HCT116 (cell line): ENCODE results near the gene EIF6. TPM values are rescaled to one million over a fixed set of nuclear protein-coding genes. Genes with fewer than 3 reads are reported as not detected.

ENCODE experiments used
- ATAC-seq: fragments of 200-7000 bp; cut with Tn5 transposase; 2 replicates; pipeline ENCODE4 v1.9.1; 2020; ENCODE audit warnings: mild to moderate bottlenecking, moderate library complexity
- BruUV-seq: library from RNA; stranded (reverse); fragments of 400-500 nt; replicated peaks from 2 replicates; lab custom pipeline; 2021; lab: Mats Ljungman, UMichigan
- CTCF ChIA-PET: fragments of 300-600 bp; sonication (Branson Sonifier 250); formaldehyde crosslinking; loops from one replicate; lab custom pipeline; 2021; ENCODE audit warnings: antibody characterized with exemption; lab: Charles Lee
- POLR2A ChIA-PET: fragments of 300-600, 350-600 bp; sonication (Branson Sonifier 250); formaldehyde crosslinking; loops from one replicate; lab custom pipeline; 2021; ENCODE audit warnings: antibody characterized with exemption; lab: Charles Lee
- RAD21 ChIA-PET, 2 experiments: fragments of 300-600 bp; sonication (Branson Sonifier 250); formaldehyde crosslinking; loops; one replicate each; lab custom pipeline; 2023; ENCODE audit warnings: low total read pairs in 2 of 2; ENCODE audit not compliant: uncharacterized antibody in 2 of 2, unreplicated experiment in 2 of 2, low non-redundant PET in 1 of 2; lab: Charles Lee
- DNase-seq: peaks from one replicate; pipeline ENCODE4 v3.0.0-alpha.2; 2010; ENCODE audit warnings: low read depth, low spot score
- H2AFZ ChIP-seq: fragments of 200-600 bp; shearing (Covaris generic), sonication (generic); 2 replicates; pipeline ENCODE4 v1.6.1; 2017; ENCODE audit warnings: low read depth, mixed run types, mixed read lengths, antibody characterized with exemption, low read length; ENCODE audit not compliant: poor library complexity, severe bottlenecking
- H3K27ac ChIP-seq: 2 replicates; pipeline ENCODE4 v1.5.1; 2012; ENCODE audit warnings: low read depth, low read length
- H3K27me3 ChIP-seq: fragments of 200-600 bp; sonication (generic); 2 replicates; pipeline ENCODE4 v1.6.1; 2016; ENCODE audit warnings: mixed run types, low read length, mixed read lengths; ENCODE audit not compliant: insufficient read depth
- H3K36me3 ChIP-seq, 2 experiments: fragments of 200-500 bp in 1 of 2; fragments of 200-600 bp in 1 of 2; sonication (Bioruptor generic) in 1 of 2; sonication (generic) in 1 of 2; 2 replicates each; pipeline versions ENCODE4 v1.5.1 to v1.6.1; 2014 to 2016; ENCODE audit warnings: low read length in 2 of 2, inconsistent platforms in 1 of 2, mixed read lengths in 1 of 2, mixed run types in 1 of 2; ENCODE audit not compliant: insufficient read depth in 2 of 2, control insufficient read depth in 1 of 2
- H3K4me1 ChIP-seq, 2 experiments: fragments of 200-600 bp in 1 of 2; sonication (generic) in 1 of 2; 2 replicates each; pipeline versions ENCODE4 v1.5.1 to v1.6.1; 2012 to 2017; ENCODE audit warnings: low read length in 2 of 2, inconsistent platforms in 1 of 2, mild to moderate bottlenecking in 1 of 2, mixed read lengths in 1 of 2, mixed run types in 1 of 2, moderate library complexity in 1 of 2; ENCODE audit not compliant: insufficient read depth in 2 of 2, control insufficient read depth in 1 of 2
- H3K4me2 ChIP-seq: fragments of 200-600 bp; sonication (generic); 2 replicates; pipeline ENCODE4 v1.6.1; 2017; ENCODE audit warnings: mixed run types, low read length, mixed read lengths
- H3K4me3 ChIP-seq, 2 experiments: fragments of 200-600 bp in 1 of 2; sonication (generic) in 1 of 2; replicated peaks in 1 of 2; 2 replicates each; pipeline ENCODE4 v1.5.1; 2011 to 2016; ENCODE audit warnings: low read length in 2 of 2, control low read depth in 1 of 2, low read depth in 1 of 2, mild to moderate bottlenecking in 1 of 2, mixed read lengths in 1 of 2, mixed run types in 1 of 2
- H3K79me2 ChIP-seq: fragments of 200-600 bp; sonication (generic); 2 replicates; pipeline ENCODE4 v1.6.1; 2017; ENCODE audit warnings: mild to moderate bottlenecking, mixed run types, low read length, moderate library complexity, mixed read lengths; ENCODE audit not compliant: insufficient read depth
- H3K9ac ChIP-seq: fragments of 200-600 bp; sonication (generic); 2 replicates; pipeline ENCODE4 v1.6.1; 2016; ENCODE audit warnings: low read length, mixed read lengths
- H3K9me2 ChIP-seq: fragments of 200-600 bp; sonication (generic), shearing (Covaris generic); 2 replicates; pipeline ENCODE4 v1.6.1; 2017; ENCODE audit warnings: mixed run types, mild to moderate bottlenecking, moderate library complexity; ENCODE audit not compliant: insufficient read depth
- H3K9me3 ChIP-seq, 2 experiments: fragments of 200-500 bp in 1 of 2; fragments of 200-600 bp in 1 of 2; sonication (Bioruptor generic) in 1 of 2; sonication (generic) in 1 of 2; 2 replicates each; pipeline ENCODE4 v1.6.1; 2014 to 2017; ENCODE audit warnings: low read length in 2 of 2, mixed read lengths in 2 of 2, inconsistent platforms in 1 of 2, low read depth in 1 of 2, mild to moderate bottlenecking in 1 of 2, mixed run types in 1 of 2, moderate library complexity in 1 of 2; ENCODE audit not compliant: control insufficient read depth in 1 of 2, insufficient read depth in 1 of 2
- H4K20me1 ChIP-seq: fragments of 200-600 bp; sonication (generic), shearing (Covaris generic); 2 replicates; pipeline ENCODE4 v1.6.1; 2017; ENCODE audit warnings: mixed run types, mild to moderate bottlenecking, moderate library complexity; ENCODE audit not compliant: insufficient read depth
- CEBPB ChIP-seq: IDR thresholded peaks from 2 replicates; pipeline ENCODE4 v1.6.1; 2012; ENCODE audit warnings: low read depth
- EGR1 ChIP-seq: IDR thresholded peaks from 2 replicates; pipeline ENCODE4 v1.6.1; 2012; ENCODE audit warnings: low read depth
- FOSL1 ChIP-seq: IDR thresholded peaks from 2 replicates; pipeline ENCODE4 v1.6.1; 2012; ENCODE audit warnings: low read depth
- RAD21 ChIP-seq: IDR thresholded peaks from 2 replicates; pipeline ENCODE4 v1.6.1; 2012; ENCODE audit warnings: low read depth, mild to moderate bottlenecking
- REST ChIP-seq: IDR thresholded peaks from 2 replicates; pipeline ENCODE4 v1.6.1; 2012; ENCODE audit warnings: low read depth
- SIN3A ChIP-seq: IDR thresholded peaks from 2 replicates; pipeline ENCODE4 v1.6.1; 2012; ENCODE audit warnings: low read depth
- SP1 ChIP-seq: IDR thresholded peaks from 2 replicates; pipeline ENCODE4 v1.6.1; 2012; ENCODE audit warnings: low read depth
- TCF7L2 ChIP-seq: IDR thresholded peaks from 2 replicates; pipeline ENCODE4 v1.7.0; 2011; ENCODE audit warnings: borderline replicate concordance, inconsistent platforms; ENCODE audit not compliant: insufficient read depth, insufficient read length; ENCODE audit errors: extremely low read depth
- YY1 ChIP-seq: IDR thresholded peaks from 2 replicates; pipeline ENCODE4 v1.6.1; 2011; ENCODE audit warnings: low read length, low read depth, moderate library complexity, mild to moderate bottlenecking; ENCODE audit not compliant: insufficient replicate concordance; ENCODE audit errors: extremely low read depth
- intact Hi-C: fragments of 100-400 bp; cut with micrococcal nuclease; formaldehyde crosslinking; loops from 2 replicates; pipeline ENCODE4 v1.10.0; 2022
- total RNA-seq: library from RNA; stranded (reverse); gene quantifications from one replicate; pipeline ENCODE4 v1.2.1, GENCODE V29; 2021; ENCODE audit not compliant: unreplicated experiment

EIF6 gene
- total RNA-seq, 1 experiment from 2014 or later = 209 TPM

- no peak for TF ChIP-seq YY1
- no peak for TF ChIP-seq SIN3A
- TF ChIP-seq REST = no peak
- no peak for TF ChIP-seq FOSL1
- TF ChIP-seq SP1 = no peak
- no peak for TF ChIP-seq CEBPB
- TF ChIP-seq TCF7L2 = no peak
- no peak for TF ChIP-seq RAD21
- no peak for TF ChIP-seq EGR1
- ATAC-seq (no peak), DNase-seq (no peak)
- Histone ChIP-seq H3K9me3 (no peaks in the 10 kb centered on the region), H3K27ac (no peak overlapping the region), H4K20me1 (no peaks in the 10 kb centered on the region), H3K79me2 (no peaks in the 10 kb centered on the region), H2AFZ (no peak overlapping the region), H3K27me3 (no peaks in the 10 kb centered on the region), H3K4me3 (no peak overlapping the region), H3K9me2 (no peaks in the 10 kb centered on the region), H3K36me3 (0 out of 4 replicates have a peak, but pooled peaks cover 0 to 2% of the 10 kb centered on the region in 2 experiments), H3K9ac (no peak overlapping the region), H3K4me2 (no peak overlapping the region), H3K4me1 (peaks cover 24 to 47% of the 10 kb centered on the region in 2 experiments)
- ChIA-PET RAD21 (interaction anchor here in 1 of 2 experiments (0.5 kb wide), 1 partner anchor 147 kb away, joined by 3 read pairs; no protein-coding TSS in a partner anchor), CTCF (interaction anchor here (9.7 kb wide), 1 partner anchor 30 kb away, joined by 108 read pairs; no protein-coding TSS in a partner anchor), POLR2A (interaction anchor here (0.9 kb wide), 1 partner anchor 18 kb away, joined by 3 read pairs; no protein-coding TSS in a partner anchor)
- intact Hi-C loops = no loop called here
- BruUV-seq = no TSS peak
Measured at GRCh38 chr20:35300469-35301262, 16.1 kb upstream of the EIF6 start.
